ENCODE results near the gene LRIF1. TPM values are rescaled to one million over a fixed set of nuclear protein-coding genes. Genes with fewer than 3 reads are reported as not detected.

Gene LRIF1
- total and polyA plus RNA-seq, 7 donors, result 4.2 to 10.3 (median 6.0) TPM

- WGBS, 2 donors, result 72 to 87% methylated on average over 2 of the region's 2 CpGs
- Histone ChIP-seq H3K27me3 (no peaks in the 10 kb centered on the region), H3K4me1 (no peaks in the 10 kb centered on the region), H3K27ac (no peak overlapping the region), H3K36me3 (no peaks in the 10 kb centered on the region), H3K9me3 (peaks cover 0 to 4% (median 3%) of the 10 kb centered on the region in 4 donors), H3K4me3 (no peak overlapping the region)
- TF ChIP-seq POLR2A (IDR thresholded peaks at IDR 0.05) (no peak), POLR2AphosphoS5 (IDR thresholded peaks at IDR 0.05) (no peak), EP300 (IDR thresholded peaks at IDR 0.05) (no peak)
- TF ChIP-seq, protein P1, sequence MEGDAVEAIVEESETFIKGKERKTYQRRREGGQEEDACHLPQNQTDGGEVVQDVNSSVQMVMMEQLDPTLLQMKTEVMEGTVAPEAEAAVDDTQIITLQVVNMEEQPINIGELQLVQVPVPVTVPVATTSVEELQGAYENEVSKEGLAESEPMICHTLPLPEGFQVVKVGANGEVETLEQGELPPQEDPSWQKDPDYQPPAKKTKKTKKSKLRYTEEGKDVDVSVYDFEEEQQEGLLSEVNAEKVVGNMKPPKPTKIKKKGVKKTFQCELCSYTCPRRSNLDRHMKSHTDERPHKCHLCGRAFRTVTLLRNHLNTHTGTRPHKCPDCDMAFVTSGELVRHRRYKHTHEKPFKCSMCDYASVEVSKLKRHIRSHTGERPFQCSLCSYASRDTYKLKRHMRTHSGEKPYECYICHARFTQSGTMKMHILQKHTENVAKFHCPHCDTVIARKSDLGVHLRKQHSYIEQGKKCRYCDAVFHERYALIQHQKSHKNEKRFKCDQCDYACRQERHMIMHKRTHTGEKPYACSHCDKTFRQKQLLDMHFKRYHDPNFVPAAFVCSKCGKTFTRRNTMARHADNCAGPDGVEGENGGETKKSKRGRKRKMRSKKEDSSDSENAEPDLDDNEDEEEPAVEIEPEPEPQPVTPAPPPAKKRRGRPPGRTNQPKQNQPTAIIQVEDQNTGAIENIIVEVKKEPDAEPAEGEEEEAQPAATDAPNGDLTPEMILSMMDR (IDR thresholded peaks at IDR 0.05), result no peak
- DNase-seq, result no peak
- intact Hi-C loops (cut with DNase I), result no loop called here
These were observed 36.1 kb downstream of the LRIF1 start for GRCh38 chr1:110927484-110928075.

DNA sequence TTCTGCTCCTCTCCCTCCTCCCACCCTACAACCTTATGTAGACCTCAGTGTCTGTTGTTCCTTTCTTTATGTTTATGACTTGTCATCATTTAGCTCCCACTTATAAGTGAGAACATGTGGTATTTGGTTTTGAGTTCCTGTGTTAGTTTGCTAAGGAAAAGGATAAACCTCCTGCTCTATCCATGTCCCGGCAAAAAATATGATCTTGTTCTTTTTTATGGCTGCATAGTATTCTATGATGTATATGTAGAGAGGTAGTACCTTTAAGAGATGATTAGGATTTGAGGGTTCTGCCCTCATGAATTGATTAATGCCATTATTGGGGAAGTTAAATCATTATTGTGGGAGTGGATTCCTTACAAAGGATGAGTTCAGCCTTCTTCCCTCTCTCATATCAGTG is 41.8 kb downstream of the LRIF1 start:
- 99 to 100% methylated on average over 1 of the region's 1 CpG for WGBS, 2 donors
- Histone ChIP-seq H3K36me3 (no peaks in the 10 kb centered on the region), H3K4me1 (no peaks in the 10 kb centered on the region), H3K9me3 (peaks cover 0 to 3% (median 0%) of the 10 kb centered on the region in 4 donors), H3K27me3 (no peaks in the 10 kb centered on the region), H3K27ac (no peak overlapping the region), H3K4me3 (no peak overlapping the region)
- no peak for DNase-seq
- TF ChIP-seq POLR2AphosphoS5 (IDR thresholded peaks at IDR 0.05) (no peak), EP300 (IDR thresholded peaks at IDR 0.05) (no peak), POLR2A (IDR thresholded peaks at IDR 0.05) (no peak)
- TF ChIP-seq, protein P1 (IDR thresholded peaks at IDR 0.05), result no peak
- intact Hi-C loops (cut with DNase I), result no loop called here

DNA sequence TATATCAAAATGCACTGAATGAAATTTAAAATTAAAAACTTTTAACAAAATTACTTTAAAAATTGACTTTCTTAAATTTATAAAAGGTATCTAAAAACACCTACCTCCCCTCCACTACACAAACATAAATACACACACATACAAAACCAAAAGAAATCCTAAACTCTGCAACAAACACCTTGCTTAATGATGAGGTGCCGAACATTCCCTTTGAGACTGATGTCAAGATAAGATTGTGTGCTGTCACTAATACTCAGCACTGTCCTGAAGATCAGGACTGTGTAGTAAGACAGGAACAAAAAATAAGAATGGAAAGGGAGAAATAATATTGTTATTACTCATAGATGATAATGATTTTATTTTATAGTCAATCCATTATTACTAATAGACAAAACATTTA is 45.7 kb downstream of the LRIF1 start:
- Histone ChIP-seq H3K27ac (no peak overlapping the region), H3K4me1 (no peaks in the 10 kb centered on the region), H3K4me3 (no peak overlapping the region), H3K9me3 (peaks cover 0 to 4% (median under 1%) of the 10 kb centered on the region in 4 donors), H3K36me3 (no peaks in the 10 kb centered on the region), H3K27me3 (no peaks in the 10 kb centered on the region)
- DNase-seq, result no peak
- TF ChIP-seq EP300 (IDR thresholded peaks at IDR 0.05), result no peak
- TF ChIP-seq, protein P1 (IDR thresholded peaks at IDR 0.05), result no peak
- no peak for TF ChIP-seq POLR2A (IDR thresholded peaks at IDR 0.05)
- TF ChIP-seq POLR2AphosphoS5 (IDR thresholded peaks at IDR 0.05), result no peak
- 86 to 94% methylated on average over 1 of the region's 1 CpG for WGBS, 2 donors
- intact Hi-C loops (cut with DNase I), result no loop called here

- no peak for DNase-seq
- Histone ChIP-seq H3K27me3 (no peaks in the 10 kb centered on the region), H3K4me3 (no peak overlapping the region), H3K27ac (no peak overlapping the region), H3K36me3 (no peaks in the 10 kb centered on the region), H3K4me1 (no peaks in the 10 kb centered on the region), H3K9me3 (peaks cover 0 to 4% (median 3%) of the 10 kb centered on the region in 4 donors)
- TF ChIP-seq POLR2AphosphoS5 (IDR thresholded peaks at IDR 0.05) (no peak), EP300 (IDR thresholded peaks at IDR 0.05) (no peak), POLR2A (IDR thresholded peaks at IDR 0.05) (no peak)
- TF ChIP-seq, protein P1 (IDR thresholded peaks at IDR 0.05), result no peak
- intact Hi-C loops (cut with DNase I), result no loop called here
- 22 to 24% methylated on average over 2 of the region's 2 CpGs for WGBS, 2 donors
These were observed 46.9 kb downstream of the LRIF1 start for GRCh38 chr1:110916669-110917306.
